Caco-2 (cell line): ENCODE measurements around the gene TMEM9. TPM values are rescaled to one million over a fixed set of nuclear protein-coding genes. Genes with fewer than 3 reads are reported as not detected.

Experiments
- BruUV-seq: library from RNA; stranded (reverse); fragments of 400-500 nt; replicated peaks from 2 replicates; lab custom pipeline; 2021; lab: Mats Ljungman, UMichigan
- CTCF ChIA-PET: fragments of 300-600 bp; sonication (Branson Sonifier 250); formaldehyde crosslinking; loops from one replicate; lab custom pipeline; 2022; ENCODE audit warnings: antibody characterized with exemption; lab: Charles Lee
- POLR2A ChIA-PET: fragments of 300-600 bp; sonication (Branson Sonifier 250); formaldehyde crosslinking; loops from one replicate; lab custom pipeline; 2022; ENCODE audit warnings: antibody characterized with exemption; lab: Charles Lee
- DNase-seq, 2 experiments: peaks; one replicate each; pipeline versions ENCODE4 v3.0.0 to v3.0.0-alpha.2; 2020 to 2022
- H3K27me3 ChIP-seq: replicated peaks from 2 replicates; pipeline ENCODE4 v1.6.0; 2011; ENCODE audit warnings: low read length; ENCODE audit not compliant: control insufficient read depth, insufficient read depth
- H3K36me3 ChIP-seq: 2 replicates; pipeline ENCODE4 v1.5.1; 2011; ENCODE audit warnings: low read length; ENCODE audit not compliant: control insufficient read depth, insufficient read depth
- H3K4me1 ChIP-seq: fragments of 250-450 bp; sonication (Bioruptor Pico); 2 replicates; pipeline ENCODE4 v1.5.1; 2020; ENCODE audit warnings: mild to moderate bottlenecking
- H3K4me3 ChIP-seq: 2 replicates; pipeline ENCODE4 v1.5.1; 2011; ENCODE audit warnings: low read depth, mild to moderate bottlenecking, control low read depth, low read length
- H3K9me3 ChIP-seq: fragments of 250-450 bp; sonication (Bioruptor Pico); 2 replicates; pipeline ENCODE4 v1.5.1; 2020; ENCODE audit warnings: mild to moderate bottlenecking, moderate library complexity
- H3K27ac Mint-ChIP-seq: one replicate; pipeline ENCODE4 v1.8.0; 2022; ENCODE audit warnings: mixed read lengths; ENCODE audit not compliant: unreplicated experiment
- H3K27me3 Mint-ChIP-seq: one replicate; pipeline ENCODE4 v1.8.0; 2022; ENCODE audit warnings: mixed read lengths; ENCODE audit not compliant: insufficient read depth, unreplicated experiment
- H3K36me3 Mint-ChIP-seq: one replicate; pipeline ENCODE4 v1.8.0; 2022; ENCODE audit warnings: mild to moderate bottlenecking, mixed read lengths; ENCODE audit not compliant: insufficient read depth, unreplicated experiment
- H3K4me1 Mint-ChIP-seq: one replicate; pipeline ENCODE4 v1.8.0; 2022; ENCODE audit warnings: low read depth, mixed read lengths; ENCODE audit not compliant: unreplicated experiment
- H3K4me3 Mint-ChIP-seq: one replicate; pipeline ENCODE4 v1.8.0; 2022; ENCODE audit warnings: mild to moderate bottlenecking, moderate library complexity, mixed read lengths; ENCODE audit not compliant: unreplicated experiment
- H3K9me3 Mint-ChIP-seq: one replicate; pipeline ENCODE4 v1.8.0; 2022; ENCODE audit warnings: mixed read lengths; ENCODE audit not compliant: unreplicated experiment
- CTCF ChIP-seq, 2 experiments: fragments of 200-600 bp in 1 of 2; IDR thresholded peaks; 1 replicate in 1 of 2; 2 replicates in 1 of 2; pipeline versions ENCODE4 v1.5.1 to v1.8.0; 2011 to 2022; ENCODE audit warnings: antibody characterized with exemption in 1 of 2, control low read depth in 1 of 2, inconsistent platforms in 1 of 2, low read depth in 1 of 2, low read length in 1 of 2, mild to moderate bottlenecking in 1 of 2, moderate library complexity in 1 of 2; ENCODE audit not compliant: insufficient read depth in 1 of 2, severe bottlenecking in 1 of 2, unreplicated experiment in 1 of 2
- intact Hi-C: fragments of 100-400 bp; cut with micrococcal nuclease; formaldehyde crosslinking; loops from one replicate; pipeline ENCODE4 v1.10.0; 2022; ENCODE audit not compliant: unreplicated experiment
- total RNA-seq: library from RNA; stranded (reverse); gene quantifications from 2 replicates; pipeline ENCODE4 v1.2.3, GENCODE V29; 2022

Gene TMEM9
- total RNA-seq, 1 experiment from 2014 or later: 125 TPM

DNA sequence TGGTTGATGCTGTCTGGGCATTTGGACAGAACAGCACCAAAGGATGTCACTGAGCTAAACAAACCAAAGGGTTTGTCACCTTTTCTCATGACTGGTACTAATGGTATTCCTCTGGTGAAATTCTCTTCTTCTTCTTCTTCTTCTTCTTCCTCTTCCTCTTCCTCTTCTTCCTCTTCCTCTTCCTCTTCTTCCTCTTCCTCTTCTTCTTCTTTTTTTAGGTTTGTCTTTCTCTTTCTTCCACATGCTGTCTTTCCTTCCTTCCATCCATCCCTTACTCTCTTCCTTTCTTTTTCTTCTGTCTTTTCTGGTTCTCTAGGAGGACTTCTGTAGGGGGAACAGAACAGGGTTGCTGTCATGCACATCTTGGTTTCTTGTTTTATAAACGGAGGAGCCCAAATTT, 27.0 kb upstream of the TMEM9 start:
- intact Hi-C loops: no loop called here
- Mint-ChIP-seq H3K27me3 (peaks cover 3% of the 10 kb centered on the region), H3K9me3 (peaks cover 11% of the 10 kb centered on the region), H3K27ac (no peak overlapping the region), H3K36me3 (no peaks in the 10 kb centered on the region), H3K4me3 (no peak overlapping the region), H3K4me1 (peaks cover 17% of the 10 kb centered on the region)
- H3K9me3 ChIP-seq: no peaks in the 10 kb centered on the region
- POLR2A ChIA-PET: no interaction called here
- no peak for DNase-seq
- no peaks in the 10 kb centered on the region; the same call in 1 of the 2 replicates for H3K4me1 ChIP-seq
- no TSS peak for BruUV-seq
- H3K36me3 ChIP-seq: no peaks in the 10 kb centered on the region
- TF ChIP-seq CTCF (IDR thresholded peaks at IDR 0.05; ENCODE audit: insufficient read depth in 1 of 2, low read depth in 1 of 2, low read length in 1 of 2, severe bottlenecking in 1 of 2, unreplicated experiment in 1 of 2): no peak
- no peak overlapping the region for H3K4me3 ChIP-seq
- H3K27me3 ChIP-seq: no peaks in the 10 kb centered on the region
- CTCF ChIA-PET: no interaction called here

DNA sequence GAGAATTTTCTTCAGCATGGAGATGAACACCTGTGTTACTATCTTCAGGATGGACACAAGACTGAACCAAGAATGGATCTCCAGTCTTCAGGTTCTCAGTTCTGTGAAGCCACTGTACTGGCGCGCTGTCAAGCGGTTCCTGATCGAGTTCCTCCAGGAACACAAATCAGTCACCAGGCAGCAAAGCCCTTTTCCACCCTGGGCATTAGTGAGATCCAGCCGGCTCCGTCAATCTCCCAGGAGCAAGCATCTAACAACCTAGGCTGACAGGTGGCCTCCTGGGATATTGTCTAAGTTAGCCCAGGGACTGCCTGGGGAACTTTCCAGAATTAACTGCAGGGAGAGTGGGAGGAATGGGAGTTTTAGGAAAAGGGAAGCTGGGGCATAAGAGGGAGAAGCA, 26.6 kb upstream of the TMEM9 start:
- Mint-ChIP-seq H3K4me1 (peaks cover 17% of the 10 kb centered on the region), H3K36me3 (no peaks in the 10 kb centered on the region), H3K27me3 (peaks cover 3% of the 10 kb centered on the region), H3K4me3 (no peak overlapping the region), H3K9me3 (peaks cover 11% of the 10 kb centered on the region), H3K27ac (no peak overlapping the region)
- Histone ChIP-seq H3K9me3 (no peaks in the 10 kb centered on the region), H3K27me3 (no peaks in the 10 kb centered on the region), H3K36me3 (no peaks in the 10 kb centered on the region), H3K4me3 (no peak overlapping the region), H3K4me1 (peaks cover 2% of the 10 kb centered on the region)
- intact Hi-C loops: no loop called here
- ChIA-PET POLR2A (no interaction called here), CTCF (no interaction called here)
- no TSS peak for BruUV-seq
- no peak for TF ChIP-seq CTCF (IDR thresholded peaks at IDR 0.05; ENCODE audit: insufficient read depth in 1 of 2, low read depth in 1 of 2, low read length in 1 of 2, severe bottlenecking in 1 of 2, unreplicated experiment in 1 of 2)
- no peak for DNase-seq

- TF ChIP-seq CTCF (IDR thresholded peaks at IDR 0.05; ENCODE audit: insufficient read depth in 1 of 2, low read depth in 1 of 2, low read length in 1 of 2, severe bottlenecking in 1 of 2, unreplicated experiment in 1 of 2): no peak
- Histone ChIP-seq H3K36me3 (no peaks in the 10 kb centered on the region), H3K4me1 (peaks cover 10% of the 10 kb centered on the region), H3K4me3 (no peak overlapping the region), H3K9me3 (no peaks in the 10 kb centered on the region), H3K27me3 (no peaks in the 10 kb centered on the region)
- peaks cover 11% of the 10 kb centered on the region for H3K9me3 Mint-ChIP-seq
- H3K27me3 Mint-ChIP-seq: peaks cover 3% of the 10 kb centered on the region
- intact Hi-C loops: no loop called here
- no peak overlapping the region for H3K27ac Mint-ChIP-seq
- peaks cover 17% of the 10 kb centered on the region for H3K4me1 Mint-ChIP-seq
- DNase-seq: no peak
- H3K4me3 Mint-ChIP-seq: no peak overlapping the region
- no peaks in the 10 kb centered on the region for H3K36me3 Mint-ChIP-seq
- ChIA-PET CTCF (interaction anchor here (1.2 kb wide), 1 partner anchor 43 kb away, joined by 3 read pairs; no protein-coding TSS in a partner anchor), POLR2A (no interaction called here)
- BruUV-seq: no TSS peak
Observed at GRCh38 chr1:201180141-201180540, 25.9 kb upstream of the TMEM9 start.
